Keratinocyte (primary cell): Measurements from ENCODE around the gene TBC1D14.

Source experiments
- CTCF ChIP-seq, 3 experiments: IDR thresholded peaks in 1 of 3; conservative IDR thresholded peaks in 1 of 3; optimal IDR thresholded peaks in 1 of 3; 2 replicates in 2 of 3; 3 replicates in 1 of 3; pipeline versions ENCODE3 to v1.5.1; 2011; ENCODE audit warnings: low read length in 3 of 3, mild to moderate bottlenecking in 3 of 3, moderate library complexity in 2 of 3, control low read depth in 1 of 3, inconsistent platforms in 1 of 3; ENCODE audit not compliant: insufficient read depth in 2 of 3; ENCODE audit errors: extremely low read depth in 1 of 3
- EZH2 ChIP-seq: IDR thresholded peaks from one replicate; pipeline ENCODE4 v1.6.1; 2012; ENCODE audit warnings: inconsistent platforms, mild to moderate bottlenecking, low read length, moderate library complexity

- no peak for TF ChIP-seq EZH2
- no peak for TF ChIP-seq CTCF (optimal IDR thresholded peaks at IDR 0.05 in 1 of 3, IDR thresholded peaks at IDR 0.05 in 1 of 3, conservative IDR thresholded peaks at IDR 0.05 in 1 of 3; ENCODE audit: extremely low read depth in 1 of 3, insufficient read depth in 2 of 3, low read length in 3 of 3)
Observed at GRCh38 chr4:6961496-6962210, 52.0 kb downstream of the TBC1D14 start.
